Astrocyte (in vitro differentiated cells and primary cell): ENCODE results near the gene MAML2. TPM values are rescaled to one million over a fixed set of nuclear protein-coding genes. Genes with fewer than 3 reads are reported as not detected.

Experiments
- DNase-seq: peaks from one replicate; pipeline ENCODE4 v3.0.0-alpha.2; 2010; ENCODE audit warnings: low read depth
- FAIRE-seq: peaks from 2 replicates; lab custom pipeline; 2011; peaks lifted over from hg19 to GRCh38; lab: Jason Lieb, UNC
- H2AFZ ChIP-seq: 2 replicates; pipeline ENCODE4 v1.6.0; 2012; ENCODE audit warnings: low read depth, low read length, inconsistent platforms
- H3K27ac ChIP-seq: 2 replicates; pipeline ENCODE4 v1.5.1; 2011; ENCODE audit warnings: low read depth, low read length, inconsistent platforms
- H3K27me3 ChIP-seq: 2 replicates; pipeline ENCODE4 v1.6.0; 2011; ENCODE audit warnings: low read length, inconsistent platforms; ENCODE audit not compliant: insufficient read depth
- H3K36me3 ChIP-seq: 2 replicates; pipeline ENCODE4 v1.5.1; 2011; ENCODE audit warnings: low read length, inconsistent platforms; ENCODE audit not compliant: insufficient read depth
- H3K4me1 ChIP-seq: 2 replicates; pipeline ENCODE4 v1.5.1; 2011; ENCODE audit warnings: low read length, inconsistent platforms; ENCODE audit not compliant: insufficient read depth
- H3K4me2 ChIP-seq: 2 replicates; pipeline ENCODE4 v1.6.0; 2012; ENCODE audit warnings: low read length, inconsistent platforms
- H3K4me3 ChIP-seq: 2 replicates; pipeline ENCODE4 v1.5.1; 2011; ENCODE audit warnings: low read depth, mild to moderate bottlenecking, low read length, inconsistent platforms; ENCODE audit not compliant: insufficient read depth
- H3K79me2 ChIP-seq: 2 replicates; pipeline ENCODE4 v1.6.0; 2012; ENCODE audit warnings: mild to moderate bottlenecking, low read length, inconsistent platforms; ENCODE audit not compliant: insufficient read depth
- H3K9ac ChIP-seq: 2 replicates; pipeline ENCODE4 v1.6.0; 2012; ENCODE audit warnings: mild to moderate bottlenecking, low read length, inconsistent platforms
- H3K9me3 ChIP-seq: 2 replicates; pipeline ENCODE4 v1.5.1; 2012; ENCODE audit warnings: low read depth, mild to moderate bottlenecking, low read length, inconsistent platforms; ENCODE audit not compliant: insufficient read depth
- H4K20me1 ChIP-seq: 2 replicates; pipeline ENCODE4 v1.6.0; 2012; ENCODE audit warnings: low read length, inconsistent platforms; ENCODE audit not compliant: insufficient read depth
- H3K27ac Mint-ChIP-seq: one replicate; pipeline ENCODE4 v1.8.0; 2021; ENCODE audit warnings: mild to moderate bottlenecking, mixed read lengths; ENCODE audit not compliant: unreplicated experiment
- H3K27me3 Mint-ChIP-seq: one replicate; pipeline ENCODE4 v1.8.0; 2021; ENCODE audit warnings: low read depth, mixed read lengths; ENCODE audit not compliant: unreplicated experiment
- H3K36me3 Mint-ChIP-seq: one replicate; pipeline ENCODE4 v1.8.0; 2021; ENCODE audit warnings: low read depth, mixed read lengths; ENCODE audit not compliant: unreplicated experiment
- H3K4me1 Mint-ChIP-seq: one replicate; pipeline ENCODE4 v1.8.0; 2021; ENCODE audit warnings: low read depth, mixed read lengths; ENCODE audit not compliant: unreplicated experiment
- H3K4me3 Mint-ChIP-seq: one replicate; pipeline ENCODE4 v1.8.0; 2021; ENCODE audit warnings: mild to moderate bottlenecking, moderate library complexity, mixed read lengths; ENCODE audit not compliant: unreplicated experiment
- H3K9me3 Mint-ChIP-seq: one replicate; pipeline ENCODE4 v1.8.0; 2021; ENCODE audit warnings: mild to moderate bottlenecking, mixed read lengths; ENCODE audit not compliant: unreplicated experiment
- EZH2 ChIP-seq: IDR thresholded peaks from 2 replicates; pipeline ENCODE4 v1.6.1; 2012; ENCODE audit warnings: mild to moderate bottlenecking, low read length, inconsistent platforms; ENCODE audit not compliant: insufficient read depth
- total RNA-seq: library from RNA; stranded (reverse); gene quantifications from 2 replicates; pipeline ENCODE4 v1.2.1, GENCODE V29; 2021
- TF ChIP-seq, protein P1 (sequence below): IDR thresholded peaks from 2 replicates; pipeline ENCODE4 v1.5.1; 2011; ENCODE audit warnings: low read depth, mild to moderate bottlenecking, inconsistent platforms, low read length, moderate library complexity; ENCODE audit not compliant: insufficient read depth

MAML2 gene
- total RNA-seq, 1 donor from 2014 or later, result 27.4 TPM

GRCh38 chr11:96237766-96238266 is 105.2 kb downstream of the MAML2 start:
- Mint-ChIP-seq H3K4me3 (no peak overlapping the region), H3K4me1 (peaks cover 27% of the 10 kb centered on the region), H3K27ac (no peak overlapping the region), H3K27me3 (no peaks in the 10 kb centered on the region), H3K36me3 (no peaks in the 10 kb centered on the region), H3K9me3 (peaks cover 1% of the 10 kb centered on the region)
- no peaks in the 10 kb centered on the region for H3K27me3 ChIP-seq
- no peaks in the 10 kb centered on the region for H3K9me3 ChIP-seq
- no peak overlapping the region for H3K9ac ChIP-seq
- peaks cover 17% of the 10 kb centered on the region for H3K4me1 ChIP-seq
- H3K79me2 ChIP-seq, result peaks cover 85% of the 10 kb centered on the region
- no peak for FAIRE-seq
- H3K36me3 ChIP-seq, result no peaks in the 10 kb centered on the region
- peak overlapping the region; percentile 1 for H3K4me2 ChIP-seq
- H3K27ac ChIP-seq, result no peak overlapping the region
- H4K20me1 ChIP-seq, result no peaks in the 10 kb centered on the region
- H3K4me3 ChIP-seq, result no peak overlapping the region
- no peak for DNase-seq
- H2AFZ ChIP-seq, result no peak overlapping the region
- TF ChIP-seq, protein P1, sequence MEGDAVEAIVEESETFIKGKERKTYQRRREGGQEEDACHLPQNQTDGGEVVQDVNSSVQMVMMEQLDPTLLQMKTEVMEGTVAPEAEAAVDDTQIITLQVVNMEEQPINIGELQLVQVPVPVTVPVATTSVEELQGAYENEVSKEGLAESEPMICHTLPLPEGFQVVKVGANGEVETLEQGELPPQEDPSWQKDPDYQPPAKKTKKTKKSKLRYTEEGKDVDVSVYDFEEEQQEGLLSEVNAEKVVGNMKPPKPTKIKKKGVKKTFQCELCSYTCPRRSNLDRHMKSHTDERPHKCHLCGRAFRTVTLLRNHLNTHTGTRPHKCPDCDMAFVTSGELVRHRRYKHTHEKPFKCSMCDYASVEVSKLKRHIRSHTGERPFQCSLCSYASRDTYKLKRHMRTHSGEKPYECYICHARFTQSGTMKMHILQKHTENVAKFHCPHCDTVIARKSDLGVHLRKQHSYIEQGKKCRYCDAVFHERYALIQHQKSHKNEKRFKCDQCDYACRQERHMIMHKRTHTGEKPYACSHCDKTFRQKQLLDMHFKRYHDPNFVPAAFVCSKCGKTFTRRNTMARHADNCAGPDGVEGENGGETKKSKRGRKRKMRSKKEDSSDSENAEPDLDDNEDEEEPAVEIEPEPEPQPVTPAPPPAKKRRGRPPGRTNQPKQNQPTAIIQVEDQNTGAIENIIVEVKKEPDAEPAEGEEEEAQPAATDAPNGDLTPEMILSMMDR, result no peak
- TF ChIP-seq EZH2, result no peak

GRCh38 chr11:96235751-96236150 is 107.2 kb downstream of the MAML2 start:
- H3K9me3 ChIP-seq, result no peaks in the 10 kb centered on the region
- H3K79me2 ChIP-seq, result peaks cover 80% of the 10 kb centered on the region
- no peak overlapping the region for H2AFZ ChIP-seq
- H4K20me1 ChIP-seq, result no peaks in the 10 kb centered on the region
- peak overlapping the region; percentile 13 for H3K4me2 ChIP-seq
- H3K27me3 ChIP-seq, result no peaks in the 10 kb centered on the region
- H3K4me3 ChIP-seq, result no peak overlapping the region
- FAIRE-seq (no peak), DNase-seq (no peak)
- Mint-ChIP-seq H3K36me3 (peaks cover 4% of the 10 kb centered on the region), H3K27ac (peak overlapping the region; percentile 42), H3K9me3 (peaks cover 1% of the 10 kb centered on the region), H3K4me1 (peaks cover 21% of the 10 kb centered on the region), H3K27me3 (no peaks in the 10 kb centered on the region), H3K4me3 (no peak overlapping the region)
- H3K4me1 ChIP-seq, result peaks cover 12% of the 10 kb centered on the region
- H3K9ac ChIP-seq, result no peak overlapping the region
- no peaks in the 10 kb centered on the region for H3K36me3 ChIP-seq
- no peak for TF ChIP-seq EZH2
- TF ChIP-seq, protein P1, result no peak
- H3K27ac ChIP-seq, result no peak overlapping the region

GRCh38 chr11:96234866-96235441 is 108.0 kb downstream of the MAML2 start:
- Mint-ChIP-seq H3K27me3 (no peaks in the 10 kb centered on the region), H3K27ac (peak overlapping the region; percentile 42), H3K4me3 (peak overlapping the region; percentile 42), H3K36me3 (peaks cover 4% of the 10 kb centered on the region), H3K4me1 (peaks cover 26% of the 10 kb centered on the region), H3K9me3 (peaks cover 1% of the 10 kb centered on the region)
- Histone ChIP-seq H3K36me3 (no peaks in the 10 kb centered on the region), H3K4me2 (no peak overlapping the region), H3K27ac (no peak overlapping the region), H4K20me1 (no peaks in the 10 kb centered on the region), H3K4me1 (peaks cover 13% of the 10 kb centered on the region), H3K4me3 (no peak overlapping the region), H3K9ac (no peak overlapping the region), H3K79me2 (peaks cover 83% of the 10 kb centered on the region), H3K27me3 (no peaks in the 10 kb centered on the region), H2AFZ (no peak overlapping the region), H3K9me3 (no peaks in the 10 kb centered on the region)
- DNase-seq (no peak), FAIRE-seq (no peak)
- no peak for TF ChIP-seq EZH2
- TF ChIP-seq, protein P1, result no peak
